HEK293T (cell line): ENCODE results near the gene OPCML.

Experiments
- CTCF ChIA-PET: fragments of 350-600 bp; formaldehyde crosslinking; extraction: SDS; loops from one replicate; lab custom pipeline; 2021; ENCODE audit warnings: antibody characterized with exemption, inconsistent platforms; lab: Yijun Ruan, JAX
- POLR2A ChIA-PET: fragments of 350-600 bp; formaldehyde crosslinking; extraction: SDS; loops from one replicate; lab custom pipeline; 2020; ENCODE audit warnings: antibody characterized with exemption, inconsistent platforms; lab: Yijun Ruan, JAX
- DNase-seq: peaks from one replicate; pipeline ENCODE4 v3.0.0; 2012; ENCODE audit warnings: mixed read lengths; ENCODE audit errors: extremely low spot score
- ARNT ChIP-seq: fragments of 450-650 bp; IDR thresholded peaks from 2 replicates; pipeline ENCODE4 v1.6.1; 2017; ENCODE audit warnings: mild to moderate bottlenecking
- BHLHE40 ChIP-seq: fragments of 450-650 bp; IDR thresholded peaks from 2 replicates; pipeline ENCODE4 v1.6.1; 2016; ENCODE audit warnings: mild to moderate bottlenecking, moderate library complexity, borderline replicate concordance
- CTBP1 ChIP-seq: fragments of 450-650 bp; IDR thresholded peaks from 2 replicates; pipeline ENCODE4 v1.6.1; 2016; ENCODE audit warnings: borderline replicate concordance
- ELF4 ChIP-seq: fragments of 450-650 bp; IDR thresholded peaks from 2 replicates; pipeline ENCODE4 v1.6.1; 2017; ENCODE audit warnings: antibody characterized with exemption
- FOXA1 ChIP-seq: fragments of 450-650 bp; IDR thresholded peaks from 2 replicates; pipeline ENCODE4 v1.6.1; 2016; ENCODE audit warnings: mild to moderate bottlenecking
- FOXK2 ChIP-seq: fragments of 450-650 bp; IDR thresholded peaks from 2 replicates; pipeline ENCODE4 v1.6.1; 2016; ENCODE audit warnings: mild to moderate bottlenecking
- FOXM1 ChIP-seq: fragments of 450-650 bp; IDR thresholded peaks from 2 replicates; pipeline ENCODE4 v1.6.1; 2017; ENCODE audit warnings: mild to moderate bottlenecking, borderline replicate concordance
- HDGF ChIP-seq: fragments of 450-650 bp; IDR thresholded peaks from 2 replicates; pipeline ENCODE4 v1.6.1; 2017; ENCODE audit warnings: antibody characterized with exemption, borderline replicate concordance
- L3MBTL2 ChIP-seq: fragments of 450-650 bp; conservative IDR thresholded peaks from 2 replicates; pipeline ENCODE4 v1.6.1; 2016; ENCODE audit warnings: mild to moderate bottlenecking
- LEF1 ChIP-seq: fragments of 450-650 bp; IDR thresholded peaks from 2 replicates; pipeline ENCODE4 v1.6.1; 2017; ENCODE audit warnings: mild to moderate bottlenecking, borderline replicate concordance
- NFRKB ChIP-seq: fragments of 450-650 bp; IDR thresholded peaks from 2 replicates; pipeline ENCODE4 v1.6.1; 2016; ENCODE audit warnings: mild to moderate bottlenecking, moderate library complexity
- SP1 ChIP-seq: fragments of 450-650 bp; IDR thresholded peaks from 2 replicates; pipeline ENCODE4 v1.6.1; 2017
- SUZ12 ChIP-seq: fragments of 450-650 bp; IDR thresholded peaks from 2 replicates; pipeline ENCODE4 v1.6.1; 2016; ENCODE audit warnings: mild to moderate bottlenecking
- TARDBP ChIP-seq: fragments of 450-650 bp; IDR thresholded peaks from 2 replicates; pipeline ENCODE4 v1.6.1; 2016
- ZNF384 ChIP-seq: fragments of 450-650 bp; IDR thresholded peaks from 2 replicates; pipeline ENCODE4 v1.6.1; 2016
- TF ChIP-seq, protein P1 (sequence below): fragments of 450-650 bp; IDR thresholded peaks from 2 replicates; pipeline ENCODE4 v1.6.1; 2016

Gene OPCML

DNA sequence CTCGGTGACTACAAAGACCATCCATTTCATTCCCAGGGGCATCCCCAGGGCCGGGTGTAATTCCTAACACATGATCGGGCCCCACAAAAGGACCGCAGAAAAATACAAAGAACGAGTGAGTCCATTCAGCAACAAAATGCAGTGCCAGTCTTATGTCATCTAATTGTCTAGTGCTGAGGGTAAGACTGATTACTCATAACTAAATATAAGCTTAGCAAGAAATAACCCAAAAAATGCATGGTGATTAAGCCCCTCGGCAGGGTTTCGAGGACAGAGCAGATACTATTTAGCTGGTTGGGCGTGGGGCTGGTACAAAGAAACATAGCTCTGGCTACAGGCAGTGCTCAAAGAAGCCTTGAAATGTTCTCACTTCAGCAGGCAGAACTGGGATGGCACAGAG lies 1078.9 kb downstream of the OPCML start:
- POLR2A ChIA-PET: no interaction called here
- CTCF ChIA-PET: no interaction called here
- no peak for TF ChIP-seq L3MBTL2
- TF ChIP-seq BHLHE40: no peak
- TF ChIP-seq FOXK2: no peak
- TF ChIP-seq, protein P1, sequence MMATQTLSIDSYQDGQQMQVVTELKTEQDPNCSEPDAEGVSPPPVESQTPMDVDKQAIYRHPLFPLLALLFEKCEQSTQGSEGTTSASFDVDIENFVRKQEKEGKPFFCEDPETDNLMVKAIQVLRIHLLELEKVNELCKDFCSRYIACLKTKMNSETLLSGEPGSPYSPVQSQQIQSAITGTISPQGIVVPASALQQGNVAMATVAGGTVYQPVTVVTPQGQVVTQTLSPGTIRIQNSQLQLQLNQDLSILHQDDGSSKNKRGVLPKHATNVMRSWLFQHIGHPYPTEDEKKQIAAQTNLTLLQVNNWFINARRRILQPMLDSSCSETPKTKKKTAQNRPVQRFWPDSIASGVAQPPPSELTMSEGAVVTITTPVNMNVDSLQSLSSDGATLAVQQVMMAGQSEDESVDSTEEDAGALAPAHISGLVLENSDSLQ: no peak
- TF ChIP-seq TARDBP: no peak
- no peak for TF ChIP-seq NFRKB
- no peak for TF ChIP-seq ZNF384
- no peak for TF ChIP-seq ELF4
- no peak for TF ChIP-seq HDGF
- TF ChIP-seq ARNT: no peak
- no peak for TF ChIP-seq FOXA1
- TF ChIP-seq SUZ12: no peak
- no peak for DNase-seq

GRCh38 chr11:132452616-132453015 lies 1079.7 kb downstream of the OPCML start:
- POLR2A ChIA-PET: no interaction called here
- CTCF ChIA-PET: no interaction called here
- TF ChIP-seq LEF1: no peak
- no peak for TF ChIP-seq ZNF384
- no peak for TF ChIP-seq BHLHE40
- TF ChIP-seq SP1: no peak
- no peak for TF ChIP-seq FOXK2
- TF ChIP-seq CTBP1: no peak
- TF ChIP-seq FOXA1: no peak
- TF ChIP-seq HDGF: no peak
- TF ChIP-seq, protein P1: no peak
- TF ChIP-seq TARDBP: no peak
- no peak for DNase-seq

- TF ChIP-seq L3MBTL2 (no peak), ARNT (no peak), BHLHE40 (no peak), LEF1 (no peak), FOXM1 (no peak), HDGF (no peak), SUZ12 (no peak)
- TF ChIP-seq, protein P1: no peak
- ChIA-PET POLR2A (no interaction called here), CTCF (no interaction called here)
- DNase-seq: no peak
Measured at GRCh38 chr11:132451942-132452601, 1080.2 kb downstream of the OPCML start.

GRCh38 chr11:132450631-132451030 lies 1081.7 kb downstream of the OPCML start:
- DNase-seq: no peak
- ChIA-PET POLR2A (no interaction called here), CTCF (no interaction called here)
- TF ChIP-seq, protein P1: no peak
- TF ChIP-seq ELF4 (no peak), FOXA1 (no peak), LEF1 (no peak), L3MBTL2 (no peak), SUZ12 (no peak), ARNT (no peak), HDGF (no peak)

GRCh38 chr11:132448334-132448995 lies 1083.8 kb downstream of the OPCML start:
- no peak for DNase-seq
- CTCF ChIA-PET: no interaction called here
- no peak for TF ChIP-seq ELF4
- TF ChIP-seq FOXA1: no peak
- no peak for TF ChIP-seq L3MBTL2
- no peak for TF ChIP-seq SP1
- TF ChIP-seq CTBP1: no peak
- TF ChIP-seq, protein P1: no peak
- no peak for TF ChIP-seq TARDBP
- TF ChIP-seq NFRKB: no peak
- TF ChIP-seq ZNF384: no peak
- no peak for TF ChIP-seq HDGF
- POLR2A ChIA-PET: no interaction called here
